HCT116 (cell line): Measurements from ENCODE around the gene GSN.

Experiments
- CBX3 ChIP-seq: IDR thresholded peaks from 2 replicates; pipeline ENCODE4 v1.6.1; 2012; ENCODE audit warnings: low read depth
- ELF1 ChIP-seq: IDR thresholded peaks from 2 replicates; pipeline ENCODE4 v1.6.1; 2012; ENCODE audit warnings: low read depth, borderline replicate concordance
- EZH2 ChIP-seq: fragments of 200-600 bp; sonication (generic); IDR thresholded peaks from 2 replicates; pipeline ENCODE4 v1.6.1; 2017; ENCODE audit warnings: antibody characterized with exemption, mixed run types
- EZH2phosphoT487 ChIP-seq: fragments of 200-600 bp; IDR thresholded peaks from 2 replicates; pipeline ENCODE4 v1.6.1; 2018; ENCODE audit warnings: antibody characterized with exemption, borderline replicate concordance
- POLR2A ChIP-seq: IDR thresholded peaks from 2 replicates; pipeline ENCODE4 v1.7.0; 2011; ENCODE audit warnings: borderline replicate concordance; ENCODE audit not compliant: insufficient read depth, insufficient read length; ENCODE audit errors: extremely low read depth
- POLR2AphosphoS5 ChIP-seq: IDR thresholded peaks from 2 replicates; pipeline ENCODE4 v1.6.1; 2011; ENCODE audit warnings: mild to moderate bottlenecking, low read depth, low read length, moderate library complexity
- SIN3A ChIP-seq: IDR thresholded peaks from 2 replicates; pipeline ENCODE4 v1.6.1; 2012; ENCODE audit warnings: low read depth
- SP1 ChIP-seq: IDR thresholded peaks from 2 replicates; pipeline ENCODE4 v1.6.1; 2012; ENCODE audit warnings: low read depth
- TCF7L2 ChIP-seq: IDR thresholded peaks from 2 replicates; pipeline ENCODE4 v1.7.0; 2011; ENCODE audit warnings: borderline replicate concordance, inconsistent platforms; ENCODE audit not compliant: insufficient read depth, insufficient read length; ENCODE audit errors: extremely low read depth
- ZFX ChIP-seq: fragments of 450-650 bp; IDR thresholded peaks from 2 replicates; pipeline ENCODE4 v1.6.1; 2017
- ZNF274 ChIP-seq: fragments of 200-500 bp; sonication (Bioruptor generic); IDR thresholded peaks from 2 replicates; pipeline ENCODE4 v1.6.1; 2014; ENCODE audit warnings: mild to moderate bottlenecking, low read depth, low read length, inconsistent platforms
- TF ChIP-seq, protein P1 (sequence below), 3 experiments: fragments of 200-600 bp in 1 of 3; sonication (generic) in 1 of 3; IDR thresholded peaks in 2 of 3; conservative IDR thresholded peaks in 1 of 3; 2 replicates each; pipeline ENCODE4 v1.5.1; 2012 to 2017; ENCODE audit warnings: low read depth in 2 of 3, low read length in 2 of 3, antibody characterized with exemption in 1 of 3, borderline replicate concordance in 1 of 3, control low read depth in 1 of 3, mild to moderate bottlenecking in 1 of 3, mixed read lengths in 1 of 3, mixed run types in 1 of 3, moderate library complexity in 1 of 3; ENCODE audit not compliant: insufficient read depth in 1 of 3
- TF ChIP-seq, protein P2 (sequence below): IDR thresholded peaks from 2 replicates; pipeline ENCODE4 v1.6.1; 2012
- TF ChIP-seq, protein P3 (sequence below): IDR thresholded peaks from 2 replicates; pipeline ENCODE4 v1.6.1; 2012; ENCODE audit warnings: low read depth

DNA sequence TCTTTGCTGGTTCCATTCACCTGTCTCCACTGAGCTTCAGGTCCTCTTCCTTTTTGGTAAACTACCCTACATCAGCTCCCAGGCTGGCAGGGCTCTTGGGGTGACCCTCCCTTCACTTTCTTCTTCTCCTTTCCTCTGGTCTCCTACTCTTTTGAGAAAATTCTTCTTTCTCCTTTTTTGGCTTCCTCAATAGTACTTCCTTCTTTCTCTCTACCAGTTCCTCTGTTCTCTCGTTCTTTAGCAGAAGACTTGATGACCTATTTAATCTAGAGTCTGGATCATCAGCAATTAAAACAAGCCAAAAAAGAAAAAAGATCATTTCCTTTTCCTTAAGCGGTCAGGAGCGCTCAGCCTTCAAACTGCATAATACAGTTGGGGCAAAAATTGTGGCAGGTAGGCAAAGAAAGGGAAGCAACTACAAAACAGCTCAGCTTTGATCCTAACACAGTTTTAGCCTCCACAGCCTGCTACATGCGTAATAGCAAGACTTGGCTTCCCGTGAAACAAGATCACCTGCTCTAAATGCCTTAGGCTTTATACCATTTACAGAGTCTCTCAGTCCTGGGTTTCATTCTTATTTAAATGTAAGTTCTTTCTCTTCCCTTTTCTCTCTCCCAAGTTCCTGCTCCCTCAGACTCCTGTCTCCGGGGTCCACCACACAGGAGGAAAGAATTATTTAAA, 14.0 kb upstream of the GSN start:
- TF ChIP-seq, protein P1, sequence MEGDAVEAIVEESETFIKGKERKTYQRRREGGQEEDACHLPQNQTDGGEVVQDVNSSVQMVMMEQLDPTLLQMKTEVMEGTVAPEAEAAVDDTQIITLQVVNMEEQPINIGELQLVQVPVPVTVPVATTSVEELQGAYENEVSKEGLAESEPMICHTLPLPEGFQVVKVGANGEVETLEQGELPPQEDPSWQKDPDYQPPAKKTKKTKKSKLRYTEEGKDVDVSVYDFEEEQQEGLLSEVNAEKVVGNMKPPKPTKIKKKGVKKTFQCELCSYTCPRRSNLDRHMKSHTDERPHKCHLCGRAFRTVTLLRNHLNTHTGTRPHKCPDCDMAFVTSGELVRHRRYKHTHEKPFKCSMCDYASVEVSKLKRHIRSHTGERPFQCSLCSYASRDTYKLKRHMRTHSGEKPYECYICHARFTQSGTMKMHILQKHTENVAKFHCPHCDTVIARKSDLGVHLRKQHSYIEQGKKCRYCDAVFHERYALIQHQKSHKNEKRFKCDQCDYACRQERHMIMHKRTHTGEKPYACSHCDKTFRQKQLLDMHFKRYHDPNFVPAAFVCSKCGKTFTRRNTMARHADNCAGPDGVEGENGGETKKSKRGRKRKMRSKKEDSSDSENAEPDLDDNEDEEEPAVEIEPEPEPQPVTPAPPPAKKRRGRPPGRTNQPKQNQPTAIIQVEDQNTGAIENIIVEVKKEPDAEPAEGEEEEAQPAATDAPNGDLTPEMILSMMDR (IDR thresholded peaks at IDR 0.05 in 2 of 3, conservative IDR thresholded peaks at IDR 0.05 in 1 of 3; ENCODE audit: borderline replicate concordance in 1 of 3, insufficient read depth in 1 of 3, low read depth in 2 of 3, low read length in 2 of 3), result no peak
- no peak for TF ChIP-seq ZNF274
- TF ChIP-seq POLR2AphosphoS5, result no peak
- TF ChIP-seq POLR2A, result no peak
- TF ChIP-seq ZFX, result no peak
- TF ChIP-seq TCF7L2, result no peak
- no peak for TF ChIP-seq SP1
- TF ChIP-seq, protein P2, sequence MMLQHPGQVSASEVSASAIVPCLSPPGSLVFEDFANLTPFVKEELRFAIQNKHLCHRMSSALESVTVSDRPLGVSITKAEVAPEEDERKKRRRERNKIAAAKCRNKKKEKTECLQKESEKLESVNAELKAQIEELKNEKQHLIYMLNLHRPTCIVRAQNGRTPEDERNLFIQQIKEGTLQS, result no peak
- no peak for TF ChIP-seq EZH2
- TF ChIP-seq, protein P3, sequence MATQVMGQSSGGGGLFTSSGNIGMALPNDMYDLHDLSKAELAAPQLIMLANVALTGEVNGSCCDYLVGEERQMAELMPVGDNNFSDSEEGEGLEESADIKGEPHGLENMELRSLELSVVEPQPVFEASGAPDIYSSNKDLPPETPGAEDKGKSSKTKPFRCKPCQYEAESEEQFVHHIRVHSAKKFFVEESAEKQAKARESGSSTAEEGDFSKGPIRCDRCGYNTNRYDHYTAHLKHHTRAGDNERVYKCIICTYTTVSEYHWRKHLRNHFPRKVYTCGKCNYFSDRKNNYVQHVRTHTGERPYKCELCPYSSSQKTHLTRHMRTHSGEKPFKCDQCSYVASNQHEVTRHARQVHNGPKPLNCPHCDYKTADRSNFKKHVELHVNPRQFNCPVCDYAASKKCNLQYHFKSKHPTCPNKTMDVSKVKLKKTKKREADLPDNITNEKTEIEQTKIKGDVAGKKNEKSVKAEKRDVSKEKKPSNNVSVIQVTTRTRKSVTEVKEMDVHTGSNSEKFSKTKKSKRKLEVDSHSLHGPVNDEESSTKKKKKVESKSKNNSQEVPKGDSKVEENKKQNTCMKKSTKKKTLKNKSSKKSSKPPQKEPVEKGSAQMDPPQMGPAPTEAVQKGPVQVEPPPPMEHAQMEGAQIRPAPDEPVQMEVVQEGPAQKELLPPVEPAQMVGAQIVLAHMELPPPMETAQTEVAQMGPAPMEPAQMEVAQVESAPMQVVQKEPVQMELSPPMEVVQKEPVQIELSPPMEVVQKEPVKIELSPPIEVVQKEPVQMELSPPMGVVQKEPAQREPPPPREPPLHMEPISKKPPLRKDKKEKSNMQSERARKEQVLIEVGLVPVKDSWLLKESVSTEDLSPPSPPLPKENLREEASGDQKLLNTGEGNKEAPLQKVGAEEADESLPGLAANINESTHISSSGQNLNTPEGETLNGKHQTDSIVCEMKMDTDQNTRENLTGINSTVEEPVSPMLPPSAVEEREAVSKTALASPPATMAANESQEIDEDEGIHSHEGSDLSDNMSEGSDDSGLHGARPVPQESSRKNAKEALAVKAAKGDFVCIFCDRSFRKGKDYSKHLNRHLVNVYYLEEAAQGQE, result no peak
- no peak for TF ChIP-seq EZH2phosphoT487
- no peak for TF ChIP-seq CBX3
- no peak for TF ChIP-seq SIN3A
- no peak for TF ChIP-seq ELF1
